A549 (cell line): ENCODE measurements around the gene UFSP2.

ENCODE experiments used
- MYC ChIP-seq: IDR thresholded peaks from 2 replicates; pipeline ENCODE4 v1.6.1; 2012; ENCODE audit warnings: mild to moderate bottlenecking, inconsistent platforms, low read length, improper control_type of control experiment, borderline replicate concordance
- SREBF2 ChIP-seq: fragments of 450-650 bp; IDR thresholded peaks from 2 replicates; pipeline ENCODE4 v1.6.1; 2014; ENCODE audit warnings: mild to moderate bottlenecking, moderate library complexity
- TF ChIP-seq, protein P1 (sequence below): fragments of 150-350 bp; IDR thresholded peaks from 2 replicates; pipeline ENCODE4 v1.6.1; 2014; ENCODE audit warnings: low read depth, mild to moderate bottlenecking, low read length
- TF ChIP-seq, protein P2 (sequence below): fragments of >200 bp; sonication (Bioruptor Twin); formaldehyde crosslinking; IDR thresholded peaks from 3 replicates; pipeline ENCODE4 v1.5.1; 2016
- TF ChIP-seq, protein P3 (sequence below): fragments of >200 bp; sonication (Bioruptor Twin); formaldehyde crosslinking; IDR thresholded peaks from 3 replicates; pipeline ENCODE4 v1.6.1; 2016
- TF ChIP-seq, protein P4 (sequence below): IDR thresholded peaks from 2 replicates; pipeline ENCODE4 v1.6.1; 2012

DNA sequence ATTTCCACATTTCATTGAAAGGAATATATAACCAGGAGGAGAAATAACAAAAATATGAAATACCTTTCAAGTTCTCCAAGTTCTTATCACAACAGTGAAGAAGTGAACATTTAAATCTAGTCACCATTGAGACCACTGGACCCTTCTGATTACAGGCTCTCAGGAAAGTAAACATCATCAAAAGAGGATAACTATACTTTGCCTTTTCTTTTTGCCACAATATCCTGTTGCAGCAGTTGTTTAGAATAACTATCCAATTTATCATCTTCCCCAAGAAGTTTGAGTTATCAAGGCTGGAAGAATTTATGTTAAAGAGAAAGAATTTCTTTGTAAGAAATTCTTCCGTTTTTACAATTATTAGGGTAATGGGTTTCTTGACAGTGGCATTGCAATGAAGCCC, 33.6 kb downstream of the UFSP2 start:
- TF ChIP-seq, protein P1, sequence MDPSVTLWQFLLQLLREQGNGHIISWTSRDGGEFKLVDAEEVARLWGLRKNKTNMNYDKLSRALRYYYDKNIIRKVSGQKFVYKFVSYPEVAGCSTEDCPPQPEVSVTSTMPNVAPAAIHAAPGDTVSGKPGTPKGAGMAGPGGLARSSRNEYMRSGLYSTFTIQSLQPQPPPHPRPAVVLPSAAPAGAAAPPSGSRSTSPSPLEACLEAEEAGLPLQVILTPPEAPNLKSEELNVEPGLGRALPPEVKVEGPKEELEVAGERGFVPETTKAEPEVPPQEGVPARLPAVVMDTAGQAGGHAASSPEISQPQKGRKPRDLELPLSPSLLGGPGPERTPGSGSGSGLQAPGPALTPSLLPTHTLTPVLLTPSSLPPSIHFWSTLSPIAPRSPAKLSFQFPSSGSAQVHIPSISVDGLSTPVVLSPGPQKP = no peak
- TF ChIP-seq, protein P2, sequence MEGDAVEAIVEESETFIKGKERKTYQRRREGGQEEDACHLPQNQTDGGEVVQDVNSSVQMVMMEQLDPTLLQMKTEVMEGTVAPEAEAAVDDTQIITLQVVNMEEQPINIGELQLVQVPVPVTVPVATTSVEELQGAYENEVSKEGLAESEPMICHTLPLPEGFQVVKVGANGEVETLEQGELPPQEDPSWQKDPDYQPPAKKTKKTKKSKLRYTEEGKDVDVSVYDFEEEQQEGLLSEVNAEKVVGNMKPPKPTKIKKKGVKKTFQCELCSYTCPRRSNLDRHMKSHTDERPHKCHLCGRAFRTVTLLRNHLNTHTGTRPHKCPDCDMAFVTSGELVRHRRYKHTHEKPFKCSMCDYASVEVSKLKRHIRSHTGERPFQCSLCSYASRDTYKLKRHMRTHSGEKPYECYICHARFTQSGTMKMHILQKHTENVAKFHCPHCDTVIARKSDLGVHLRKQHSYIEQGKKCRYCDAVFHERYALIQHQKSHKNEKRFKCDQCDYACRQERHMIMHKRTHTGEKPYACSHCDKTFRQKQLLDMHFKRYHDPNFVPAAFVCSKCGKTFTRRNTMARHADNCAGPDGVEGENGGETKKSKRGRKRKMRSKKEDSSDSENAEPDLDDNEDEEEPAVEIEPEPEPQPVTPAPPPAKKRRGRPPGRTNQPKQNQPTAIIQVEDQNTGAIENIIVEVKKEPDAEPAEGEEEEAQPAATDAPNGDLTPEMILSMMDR = no peak
- TF ChIP-seq MYC (no peak), SREBF2 (no peak)
- TF ChIP-seq, protein P3, sequence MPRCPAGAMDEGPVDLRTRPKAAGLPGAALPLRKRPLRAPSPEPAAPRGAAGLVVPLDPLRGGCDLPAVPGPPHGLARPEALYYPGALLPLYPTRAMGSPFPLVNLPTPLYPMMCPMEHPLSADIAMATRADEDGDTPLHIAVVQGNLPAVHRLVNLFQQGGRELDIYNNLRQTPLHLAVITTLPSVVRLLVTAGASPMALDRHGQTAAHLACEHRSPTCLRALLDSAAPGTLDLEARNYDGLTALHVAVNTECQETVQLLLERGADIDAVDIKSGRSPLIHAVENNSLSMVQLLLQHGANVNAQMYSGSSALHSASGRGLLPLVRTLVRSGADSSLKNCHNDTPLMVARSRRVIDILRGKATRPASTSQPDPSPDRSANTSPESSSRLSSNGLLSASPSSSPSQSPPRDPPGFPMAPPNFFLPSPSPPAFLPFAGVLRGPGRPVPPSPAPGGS = no peak
- TF ChIP-seq, protein P4, sequence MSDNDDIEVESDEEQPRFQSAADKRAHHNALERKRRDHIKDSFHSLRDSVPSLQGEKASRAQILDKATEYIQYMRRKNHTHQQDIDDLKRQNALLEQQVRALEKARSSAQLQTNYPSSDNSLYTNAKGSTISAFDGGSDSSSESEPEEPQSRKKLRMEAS = no peak
